HTERT RPE-1 (cell line): ENCODE data around the gene SNTA1.
"Not testable (repeated sequence)": the region's sequence is repeated elsewhere in the genome, so short reads cannot be mapped to it uniquely, and the experiment has no call there.

Source experiments
- in situ Hi-C: fragments of 300-500 bp; cut with MboI; formaldehyde crosslinking; loops from 4 replicates; pipeline ENCODE4 v1.14.3; 2020; ENCODE audit warnings: low sequenced_read_pairs

Gene SNTA1

GRCh38 chr20:33443512-33444239 is at the start of gene SNTA1:
SNTA1 (minus strand) TSS chr20:33443763; CDS start chr20:33443620, 143 bp downstream.
- in situ Hi-C loops = no loop called here

- in situ Hi-C loops = no loop called here
Measured at GRCh38 chr20:33490934-33491656, 47.5 kb upstream of the SNTA1 start.

GRCh38 chr20:33490023-33490933 is 46.7 kb upstream of the SNTA1 start, which contains the start of gene CBFA2T2:
CBFA2T2 (plus strand) TSS chr20:33490096; CDS start chr20:33490268, 172 bp downstream.
- in situ Hi-C loops = no loop called here

- in situ Hi-C loops = no loop called here
Measured at GRCh38 chr20:33489495-33490022, 46.0 kb upstream of the SNTA1 start.

DNA sequence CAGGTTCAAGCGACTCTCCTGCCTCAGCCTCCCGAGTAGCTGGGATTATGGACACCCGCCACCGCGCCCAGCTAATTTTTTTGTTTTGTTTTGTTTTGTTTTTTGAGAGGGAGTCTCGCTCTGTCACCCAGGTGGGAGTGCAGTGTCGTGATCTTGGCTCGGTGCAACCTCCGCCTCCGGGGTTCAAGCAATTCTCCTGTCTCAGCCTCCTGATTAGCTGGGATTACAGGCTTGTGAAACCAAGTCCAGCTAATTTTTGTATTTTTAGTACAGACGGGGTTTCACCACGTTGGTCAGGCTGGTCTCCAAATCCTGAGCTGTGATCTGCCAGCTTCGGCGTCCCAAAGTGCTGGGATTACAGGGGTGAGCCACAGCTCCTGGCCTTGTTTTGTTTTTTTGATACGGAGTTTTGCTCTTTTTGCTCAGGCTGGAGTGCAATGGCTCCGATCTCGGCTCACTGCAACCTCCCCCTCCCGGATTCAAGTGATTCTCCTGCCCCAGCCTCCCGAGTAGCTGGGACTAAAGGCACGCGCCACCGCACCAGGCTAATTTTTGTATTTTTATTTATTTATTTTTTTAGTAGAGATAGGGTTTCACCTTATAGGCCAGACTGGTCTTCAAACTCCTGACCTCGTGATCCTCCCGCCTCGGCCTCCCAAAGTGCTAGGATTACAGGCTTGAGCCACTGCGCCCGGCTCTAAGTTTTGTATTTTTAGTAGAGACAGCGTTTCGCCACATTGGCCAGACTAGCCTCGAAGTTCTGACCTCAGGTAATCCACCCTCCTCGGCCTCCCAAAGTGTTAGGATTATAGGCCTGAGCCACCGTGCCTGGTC is 45.3 kb upstream of the SNTA1 start:
- in situ Hi-C loops = not testable (repeated sequence)

DNA sequence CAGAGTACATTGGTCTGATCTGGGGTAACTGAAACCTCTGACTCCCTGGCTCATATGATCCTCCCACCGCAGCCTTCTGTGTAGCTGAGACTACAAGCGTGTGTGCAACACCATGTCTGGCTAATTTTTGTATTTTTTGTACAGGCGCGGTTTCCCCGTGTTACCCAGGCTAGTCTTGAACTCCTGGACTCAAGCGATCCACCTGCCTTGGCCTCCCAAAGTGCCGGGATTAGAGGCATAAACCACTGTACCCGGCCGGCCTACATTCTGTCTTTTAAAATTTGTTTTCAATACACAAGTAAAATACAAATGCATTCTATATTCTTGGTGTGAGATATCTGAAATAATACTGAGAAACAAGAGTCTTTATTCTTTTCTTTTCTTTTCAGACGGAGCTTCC is 44.6 kb upstream of the SNTA1 start:
- in situ Hi-C loops = no loop called here

GRCh38 chr20:33483186-33483585 is 39.6 kb upstream of the SNTA1 start:
- in situ Hi-C loops = not testable (repeated sequence)

- in situ Hi-C loops = no loop called here
Measured at GRCh38 chr20:33482581-33482980, 39.0 kb upstream of the SNTA1 start.

DNA sequence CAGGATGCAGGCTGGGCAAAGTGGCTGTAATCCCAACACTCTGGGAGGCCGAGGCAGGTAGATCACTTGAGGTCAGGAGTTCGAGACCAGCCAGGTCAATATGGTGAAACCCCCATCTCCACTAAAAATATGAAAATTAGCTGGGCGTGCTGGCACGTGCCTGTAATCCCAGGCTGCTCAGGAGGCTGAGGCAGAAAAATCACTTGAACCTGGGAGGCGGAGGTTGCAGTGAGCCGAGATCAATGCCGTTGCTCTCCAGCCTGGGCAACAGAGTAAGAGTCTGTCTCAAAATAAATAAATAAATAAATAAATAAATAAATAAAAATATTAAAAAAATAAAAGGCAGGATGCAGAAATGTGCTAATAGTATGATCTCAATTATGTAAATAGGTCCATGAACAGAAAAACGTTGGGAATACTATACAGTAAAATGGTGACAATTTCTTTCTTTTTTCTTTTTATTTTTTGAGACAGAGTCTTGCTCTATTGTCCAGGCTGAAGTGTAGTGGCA is 37.9 kb upstream of the SNTA1 start:
- in situ Hi-C loops = no loop called here

DNA sequence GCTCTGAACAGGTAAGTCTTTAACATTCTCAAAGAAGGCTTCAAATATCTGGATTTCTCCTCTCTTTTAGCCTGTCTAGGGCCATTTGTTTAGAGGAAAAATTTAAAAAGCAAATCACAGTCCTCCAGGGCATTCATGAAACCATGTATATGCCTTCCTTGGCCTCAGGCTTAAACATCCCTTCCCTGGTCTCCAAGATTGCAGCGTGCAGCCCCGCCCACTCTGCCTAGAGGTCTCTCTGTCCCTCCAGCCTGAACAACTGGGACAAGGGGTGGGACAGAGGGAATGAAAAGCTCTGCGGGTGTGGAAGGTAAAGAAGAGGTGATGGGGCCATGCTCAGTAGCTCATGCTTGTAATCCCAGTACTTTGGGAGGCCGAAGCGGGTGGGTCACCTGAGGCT is 36.5 kb upstream of the SNTA1 start:
- in situ Hi-C loops = no loop called here

GRCh38 chr20:33477386-33478234 is 34.0 kb upstream of the SNTA1 start:
- in situ Hi-C loops = no loop called here

- in situ Hi-C loops = no loop called here
Measured at GRCh38 chr20:33475381-33476152, 32.0 kb upstream of the SNTA1 start.

- in situ Hi-C loops = no loop called here
Measured at GRCh38 chr20:33474963-33475362, 31.4 kb upstream of the SNTA1 start.

- in situ Hi-C loops = no loop called here
Measured at GRCh38 chr20:33474097-33474873, 30.7 kb upstream of the SNTA1 start.

- in situ Hi-C loops = no loop called here
Measured at GRCh38 chr20:33472868-33473435, 29.4 kb upstream of the SNTA1 start.

GRCh38 chr20:33470866-33471265 is 27.3 kb upstream of the SNTA1 start:
- in situ Hi-C loops = no loop called here

GRCh38 chr20:33470457-33470856 is 26.9 kb upstream of the SNTA1 start:
- in situ Hi-C loops = no loop called here
